Fibroblast of pulmonary artery (primary cell): ENCODE results near the gene PAFAH1B1.

ENCODE experiments used
- DNase-seq: peaks from one replicate; pipeline ENCODE4 v3.0.0-alpha.2; 2010; ENCODE audit warnings: low read depth
- H3K4me3 ChIP-seq: replicated peaks from 2 replicates; pipeline ENCODE4 v1.5.1; 2011; ENCODE audit warnings: low read depth, mild to moderate bottlenecking, control low read depth, low read length, moderate library complexity
- TF ChIP-seq, protein P1 (sequence below): IDR thresholded peaks from 2 replicates; pipeline ENCODE4 v1.5.1; 2011; ENCODE audit warnings: mild to moderate bottlenecking, control low read depth, low read length, inconsistent platforms; ENCODE audit errors: missing control alignments

Gene PAFAH1B1

DNA sequence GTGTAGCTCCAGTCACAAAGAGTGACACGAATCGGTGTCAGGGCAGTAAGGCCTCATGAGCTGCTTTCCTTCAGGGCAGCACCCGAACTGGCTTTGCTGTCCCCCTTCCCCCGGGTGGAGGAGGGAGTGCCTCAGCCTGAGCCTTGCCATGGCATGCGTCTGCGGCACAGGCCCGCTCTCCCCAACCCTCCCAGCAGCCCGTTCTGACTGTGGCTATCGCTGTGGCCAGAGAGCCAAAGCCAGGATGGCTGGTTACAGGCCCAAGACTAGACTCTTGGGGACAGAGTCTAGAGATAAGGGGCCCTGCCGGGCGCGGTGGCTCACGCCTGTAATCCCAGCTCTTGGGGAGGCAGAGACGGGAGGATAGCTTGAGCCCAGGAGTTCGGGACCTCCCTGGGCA, 92.2 kb downstream of the PAFAH1B1 start:
- no peak overlapping the region for H3K4me3 ChIP-seq
- TF ChIP-seq, protein P1, sequence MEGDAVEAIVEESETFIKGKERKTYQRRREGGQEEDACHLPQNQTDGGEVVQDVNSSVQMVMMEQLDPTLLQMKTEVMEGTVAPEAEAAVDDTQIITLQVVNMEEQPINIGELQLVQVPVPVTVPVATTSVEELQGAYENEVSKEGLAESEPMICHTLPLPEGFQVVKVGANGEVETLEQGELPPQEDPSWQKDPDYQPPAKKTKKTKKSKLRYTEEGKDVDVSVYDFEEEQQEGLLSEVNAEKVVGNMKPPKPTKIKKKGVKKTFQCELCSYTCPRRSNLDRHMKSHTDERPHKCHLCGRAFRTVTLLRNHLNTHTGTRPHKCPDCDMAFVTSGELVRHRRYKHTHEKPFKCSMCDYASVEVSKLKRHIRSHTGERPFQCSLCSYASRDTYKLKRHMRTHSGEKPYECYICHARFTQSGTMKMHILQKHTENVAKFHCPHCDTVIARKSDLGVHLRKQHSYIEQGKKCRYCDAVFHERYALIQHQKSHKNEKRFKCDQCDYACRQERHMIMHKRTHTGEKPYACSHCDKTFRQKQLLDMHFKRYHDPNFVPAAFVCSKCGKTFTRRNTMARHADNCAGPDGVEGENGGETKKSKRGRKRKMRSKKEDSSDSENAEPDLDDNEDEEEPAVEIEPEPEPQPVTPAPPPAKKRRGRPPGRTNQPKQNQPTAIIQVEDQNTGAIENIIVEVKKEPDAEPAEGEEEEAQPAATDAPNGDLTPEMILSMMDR: no peak
- no peak for DNase-seq

DNA sequence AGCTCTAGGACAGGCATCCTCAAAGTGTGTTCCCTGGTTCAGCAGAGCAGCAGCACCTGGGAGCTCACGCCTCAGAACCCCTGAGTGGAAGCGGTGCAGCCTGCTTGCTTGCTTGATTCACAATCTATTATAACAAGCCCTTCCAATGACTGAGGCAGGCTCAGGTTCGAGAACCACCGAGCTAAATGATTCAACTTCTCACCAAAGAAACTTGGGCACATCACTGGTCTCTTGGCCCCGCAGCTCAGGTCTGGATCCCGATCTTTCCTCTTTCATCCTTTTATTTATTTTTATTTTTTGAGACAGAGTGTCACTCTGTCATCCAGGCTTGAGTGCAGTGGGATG, 93.6 kb downstream of the PAFAH1B1 start:
- H3K4me3 ChIP-seq: no peak overlapping the region
- no peak for DNase-seq
- TF ChIP-seq, protein P1: no peak

DNA sequence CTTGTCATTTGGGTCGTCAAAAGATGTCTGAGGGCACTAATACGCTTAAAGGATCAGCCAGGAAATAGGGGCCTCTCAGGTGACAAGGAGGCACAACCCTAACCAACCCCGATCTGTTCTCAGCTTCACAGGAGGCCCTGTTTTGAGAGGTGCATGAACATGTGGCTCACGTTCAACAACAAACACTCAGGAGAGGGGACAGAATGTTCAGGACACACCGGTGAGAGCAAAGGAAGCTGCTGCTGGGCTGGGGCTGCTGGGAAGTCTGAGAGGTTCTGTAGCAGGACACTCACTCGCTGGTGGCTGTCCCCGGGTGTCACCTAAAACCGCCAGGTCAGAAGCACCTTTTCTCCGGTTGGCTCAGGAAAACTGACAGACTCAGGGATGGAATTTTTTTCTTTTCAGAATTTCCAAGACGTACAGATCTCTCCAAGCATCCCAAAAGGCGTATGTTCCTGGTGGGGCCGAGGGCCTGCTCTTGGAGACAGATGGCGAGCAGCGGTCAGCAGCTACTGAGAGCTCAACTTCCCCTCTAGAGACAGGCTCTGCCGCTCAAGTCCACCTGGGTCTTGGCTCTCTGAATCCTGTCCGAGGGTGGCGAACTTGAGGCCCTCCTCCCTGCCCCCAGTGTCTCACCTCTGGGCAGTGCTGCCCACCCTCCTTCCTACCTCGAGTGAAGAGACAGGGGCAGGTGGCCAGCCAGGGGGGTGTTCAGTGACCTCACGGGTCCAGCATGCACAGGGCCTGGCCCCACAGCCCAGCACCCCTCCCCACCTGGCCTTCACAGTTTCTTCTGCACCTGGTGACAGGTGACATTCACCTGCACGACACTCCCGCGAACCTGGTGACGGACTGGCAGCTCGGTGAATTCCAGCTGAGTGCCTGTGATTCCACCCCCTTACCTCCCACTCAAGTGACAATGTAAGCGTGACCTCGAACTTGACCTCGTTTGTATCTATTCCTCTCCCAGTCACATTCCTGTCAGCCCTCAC, 95.2 kb downstream of the PAFAH1B1 start:
- no peak for DNase-seq
- TF ChIP-seq, protein P1: no peak
- no peak overlapping the region for H3K4me3 ChIP-seq

DNA sequence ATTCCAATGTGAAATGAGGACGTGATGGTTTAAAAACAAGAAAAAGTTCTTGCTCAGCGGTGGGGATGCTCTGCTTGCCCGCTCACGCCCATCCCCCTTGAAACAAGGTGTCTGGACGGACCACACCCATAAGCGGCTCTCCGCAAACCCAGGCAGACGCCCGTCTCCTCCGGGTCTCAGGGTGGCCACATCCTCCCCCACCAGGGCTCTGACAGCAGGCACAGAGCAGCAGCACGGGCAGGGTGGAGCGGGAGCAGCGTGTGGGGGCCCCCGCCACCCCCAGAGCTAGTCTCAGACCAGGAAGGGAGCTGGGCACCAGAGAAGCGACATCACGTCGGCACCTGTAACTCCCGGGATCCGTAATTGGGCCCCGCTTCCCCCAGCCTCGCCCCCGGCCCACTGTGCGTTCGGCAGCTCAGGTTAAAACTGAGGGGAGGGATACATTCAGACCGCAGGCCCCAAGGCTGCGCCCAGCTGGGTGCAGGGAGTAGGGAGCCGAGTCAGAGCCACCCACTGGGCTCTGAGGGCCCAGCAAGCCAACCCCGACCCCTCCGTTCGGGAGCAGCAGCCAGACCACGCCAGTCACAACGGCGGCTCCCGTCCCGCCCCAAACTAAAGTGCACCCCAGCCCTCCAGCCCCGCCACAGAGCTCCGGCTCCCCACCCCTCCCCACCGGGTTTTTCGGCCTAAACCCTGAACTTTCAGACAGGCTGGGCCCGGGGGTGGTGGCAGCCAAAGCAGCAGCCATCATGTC, 96.1 kb downstream of the PAFAH1B1 start:
- no peak for DNase-seq
- H3K4me3 ChIP-seq: no peak overlapping the region
- TF ChIP-seq, protein P1: no peak

DNA sequence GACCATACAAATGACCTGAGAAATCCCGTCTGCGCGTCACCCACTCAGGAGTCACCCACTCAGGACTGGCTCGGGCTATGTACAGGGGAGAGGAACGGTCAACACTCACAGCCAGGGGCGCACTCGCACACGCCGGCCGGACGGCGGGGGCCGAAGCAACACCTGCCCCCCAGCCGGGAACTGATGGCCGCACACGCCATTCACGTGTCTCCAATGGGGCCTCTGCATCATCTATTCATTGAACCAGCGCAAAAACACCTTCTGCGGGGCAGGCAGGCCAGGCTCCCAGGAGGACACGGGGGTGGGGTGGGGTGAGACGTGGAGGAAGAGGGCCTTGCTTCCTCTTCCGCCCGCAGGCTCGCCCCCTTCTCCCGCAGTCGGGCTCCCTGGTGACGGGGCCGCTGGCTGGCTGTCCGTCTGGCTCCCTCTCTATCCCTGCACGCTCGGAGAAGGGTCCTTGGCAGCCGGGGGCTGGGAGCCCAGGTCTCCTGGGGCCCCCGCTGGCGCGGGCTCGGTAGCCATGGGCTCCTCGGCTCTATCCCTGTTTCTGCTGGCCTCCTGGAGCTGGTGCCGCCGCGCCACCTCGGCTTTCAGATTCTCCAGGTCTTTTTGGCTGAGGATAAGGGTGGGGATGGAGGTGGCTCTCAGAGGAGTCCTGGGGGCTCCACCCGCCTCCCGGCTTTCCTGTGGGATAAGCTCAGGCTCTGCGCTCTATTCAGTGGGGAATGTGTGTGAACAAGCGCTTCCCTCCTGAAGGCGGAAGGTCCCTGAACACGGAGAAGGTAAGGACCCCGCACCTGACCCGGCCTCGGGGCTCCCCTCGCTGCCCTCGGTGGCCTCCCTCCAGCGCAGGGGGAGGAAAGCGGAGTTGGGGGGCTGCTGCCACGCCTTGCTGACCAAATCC, 97.0 kb downstream of the PAFAH1B1 start:
- TF ChIP-seq, protein P1: no peak

DNA sequence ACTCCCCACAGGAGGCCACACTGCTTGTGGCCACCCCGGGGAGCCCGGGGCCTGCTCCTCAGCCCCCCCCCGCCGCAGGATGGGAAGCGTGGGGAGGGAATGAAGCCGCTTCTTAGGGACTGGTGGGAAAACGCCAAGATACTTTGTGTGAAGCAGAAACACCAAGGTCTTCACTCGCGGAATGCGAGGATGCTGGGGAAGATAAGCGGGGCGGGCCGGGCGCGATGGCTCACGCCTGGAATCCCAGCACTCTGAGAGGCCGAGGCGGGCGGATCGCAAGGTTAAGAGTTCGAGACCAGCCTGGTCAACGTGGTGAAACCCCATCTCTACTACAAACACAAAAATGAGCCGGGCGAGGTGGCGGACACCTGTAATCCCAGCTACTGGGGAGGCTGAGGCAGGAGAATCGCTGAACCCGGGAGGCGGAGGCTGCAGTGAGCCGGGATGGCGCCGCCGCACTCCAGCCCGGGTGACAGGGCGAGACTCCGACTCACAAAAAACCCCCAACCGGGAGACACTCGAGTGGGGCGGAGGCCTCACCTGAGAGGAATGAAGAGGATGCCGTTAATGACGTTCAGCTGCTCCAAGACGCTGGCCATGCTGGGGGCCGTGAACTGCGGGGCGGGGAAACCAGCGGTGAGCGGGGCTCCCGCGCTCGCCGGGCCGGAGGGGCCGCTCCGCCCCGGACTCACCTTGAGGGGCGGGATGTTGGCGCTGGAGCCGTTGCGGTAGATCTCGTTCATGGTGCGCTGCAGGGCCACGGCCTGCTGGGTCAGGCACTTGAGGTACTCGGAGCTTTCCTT, 97.8 kb downstream of the PAFAH1B1 start:
- DNase-seq: no peak
- TF ChIP-seq, protein P1: no peak

More for the DNA sequence above, 97.0 kb downstream of the PAFAH1B1 start:
- H3K4me3 ChIP-seq: no peak overlapping the region
- DNase-seq: no peak

More for the DNA sequence above, 97.8 kb downstream of the PAFAH1B1 start:
- no peak overlapping the region for H3K4me3 ChIP-seq
